ENCODE data around the gene ERC2.

The ERC2 gene

DNA sequence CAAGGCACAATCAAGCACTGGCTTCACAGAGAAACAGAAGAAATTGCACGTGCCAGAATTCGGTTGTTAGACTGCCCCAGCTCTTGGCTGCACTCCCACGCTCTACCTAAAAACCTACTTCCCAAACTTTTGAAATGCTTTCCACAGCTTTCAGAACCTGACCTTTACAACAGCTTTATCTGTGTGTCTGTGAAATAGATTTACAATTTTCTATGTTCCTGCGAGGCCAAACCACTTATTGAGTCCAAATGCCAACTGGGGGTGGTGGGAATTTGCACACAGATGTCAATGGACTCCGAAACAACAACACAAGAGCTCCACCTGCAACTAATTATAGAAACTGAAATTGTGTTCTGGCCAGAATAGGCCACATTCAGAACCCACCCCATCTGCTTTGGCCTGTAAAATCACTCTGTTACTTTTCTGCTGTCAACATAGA lies 44.6 kb downstream of the ERC2 start:
- no peak for ATAC-seq
- peak; percentile 16; the same call in 1 of the 2 replicates for TF ChIP-seq TSHZ2 (CRISPR knock-in tag; IDR thresholded peaks at IDR 0.05)
- no peak for TF ChIP-seq ZFP30 (CRISPR knock-in tag; IDR thresholded peaks at IDR 0.05)
- peak; percentile 52; the same call in 1 of the 2 replicates for TF ChIP-seq TCF4 (CRISPR knock-in tag; IDR thresholded peaks at IDR 0.05; ENCODE audit: borderline replicate concordance)

- no peak for ATAC-seq
- TF ChIP-seq GLIS3 (CRISPR knock-in tag; IDR thresholded peaks at IDR 0.05) (no peak), ARNTL (CRISPR knock-in tag; IDR thresholded peaks at IDR 0.05; ENCODE audit: borderline replicate concordance, low read depth) (no peak), BACH2 (CRISPR knock-in tag; IDR thresholded peaks at IDR 0.05; ENCODE audit: borderline replicate concordance) (no peak), CSDC2 (CRISPR knock-in tag; IDR thresholded peaks at IDR 0.05) (no peak), SNAI2 (CRISPR knock-in tag; IDR thresholded peaks at IDR 0.05) (no peak), TSHZ2 (CRISPR knock-in tag; IDR thresholded peaks at IDR 0.05) (no peak), POU6F1 (CRISPR knock-in tag; IDR thresholded peaks at IDR 0.05; ENCODE audit: borderline replicate concordance, low read depth) (no peak), ZNF8 (CRISPR knock-in tag; IDR thresholded peaks at IDR 0.05) (no peak)
- TF ChIP-seq, protein P1, sequence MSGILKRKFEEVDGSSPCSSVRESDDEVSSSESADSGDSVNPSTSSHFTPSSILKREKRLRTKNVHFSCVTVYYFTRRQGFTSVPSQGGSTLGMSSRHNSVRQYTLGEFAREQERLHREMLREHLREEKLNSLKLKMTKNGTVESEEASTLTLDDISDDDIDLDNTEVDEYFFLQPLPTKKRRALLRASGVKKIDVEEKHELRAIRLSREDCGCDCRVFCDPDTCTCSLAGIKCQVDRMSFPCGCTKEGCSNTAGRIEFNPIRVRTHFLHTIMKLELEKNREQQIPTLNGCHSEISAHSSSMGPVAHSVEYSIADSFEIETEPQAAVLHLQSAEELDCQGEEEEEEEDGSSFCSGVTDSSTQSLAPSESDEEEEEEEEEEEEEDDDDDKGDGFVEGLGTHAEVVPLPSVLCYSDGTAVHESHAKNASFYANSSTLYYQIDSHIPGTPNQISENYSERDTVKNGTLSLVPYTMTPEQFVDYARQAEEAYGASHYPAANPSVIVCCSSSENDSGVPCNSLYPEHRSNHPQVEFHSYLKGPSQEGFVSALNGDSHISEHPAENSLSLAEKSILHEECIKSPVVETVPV (CRISPR knock-in tag; IDR thresholded peaks at IDR 0.05): no peak
- TF ChIP-seq, protein P2, sequence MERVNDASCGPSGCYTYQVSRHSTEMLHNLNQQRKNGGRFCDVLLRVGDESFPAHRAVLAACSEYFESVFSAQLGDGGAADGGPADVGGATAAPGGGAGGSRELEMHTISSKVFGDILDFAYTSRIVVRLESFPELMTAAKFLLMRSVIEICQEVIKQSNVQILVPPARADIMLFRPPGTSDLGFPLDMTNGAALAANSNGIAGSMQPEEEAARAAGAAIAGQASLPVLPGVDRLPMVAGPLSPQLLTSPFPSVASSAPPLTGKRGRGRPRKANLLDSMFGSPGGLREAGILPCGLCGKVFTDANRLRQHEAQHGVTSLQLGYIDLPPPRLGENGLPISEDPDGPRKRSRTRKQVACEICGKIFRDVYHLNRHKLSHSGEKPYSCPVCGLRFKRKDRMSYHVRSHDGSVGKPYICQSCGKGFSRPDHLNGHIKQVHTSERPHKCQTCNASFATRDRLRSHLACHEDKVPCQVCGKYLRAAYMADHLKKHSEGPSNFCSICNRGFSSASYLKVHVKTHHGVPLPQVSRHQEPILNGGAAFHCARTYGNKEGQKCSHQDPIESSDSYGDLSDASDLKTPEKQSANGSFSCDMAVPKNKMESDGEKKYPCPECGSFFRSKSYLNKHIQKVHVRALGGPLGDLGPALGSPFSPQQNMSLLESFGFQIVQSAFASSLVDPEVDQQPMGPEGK (CRISPR knock-in tag; IDR thresholded peaks at IDR 0.05; ENCODE audit: borderline replicate concordance): no peak
Observed at GRCh38 chr3:56422316-56422715, 46.0 kb downstream of the ERC2 start.

DNA sequence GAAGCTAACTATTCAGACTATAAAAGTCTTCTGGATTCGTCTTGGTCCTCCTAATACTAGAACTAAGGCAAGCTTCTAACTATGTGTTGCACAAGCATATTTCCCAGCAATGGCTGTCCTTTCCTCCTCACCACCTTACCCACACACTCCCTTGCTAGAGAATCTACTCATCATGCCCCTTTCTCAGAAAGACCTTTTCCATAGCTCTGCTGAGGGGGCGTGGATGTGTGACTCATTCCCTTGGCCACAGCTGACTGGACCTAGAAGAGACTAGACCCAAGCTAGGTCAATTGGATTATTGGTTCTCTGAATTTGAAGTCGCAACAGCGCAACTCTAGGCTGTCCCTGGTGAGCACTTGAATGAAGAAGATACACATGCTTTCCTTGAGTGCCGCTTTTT lies 47.1 kb downstream of the ERC2 start:
- ATAC-seq: no peak
- TF ChIP-seq ZNF70 (CRISPR knock-in tag; IDR thresholded peaks at IDR 0.05): no peak
- TF ChIP-seq PPARA (CRISPR knock-in tag; IDR thresholded peaks at IDR 0.05; ENCODE audit: borderline replicate concordance): no peak
- no peak for TF ChIP-seq GLIS3 (CRISPR knock-in tag; IDR thresholded peaks at IDR 0.05)
- no peak for TF ChIP-seq SNAI2 (CRISPR knock-in tag; IDR thresholded peaks at IDR 0.05)
- TF ChIP-seq RARB (CRISPR knock-in tag; IDR thresholded peaks at IDR 0.05): no peak
- no peak for TF ChIP-seq OSR1 (CRISPR knock-in tag; IDR thresholded peaks at IDR 0.05)
- TF ChIP-seq ZFP30 (CRISPR knock-in tag; IDR thresholded peaks at IDR 0.05): no peak
- no peak for TF ChIP-seq TCF4 (CRISPR knock-in tag; IDR thresholded peaks at IDR 0.05; ENCODE audit: borderline replicate concordance)
- no peak for TF ChIP-seq ZC3H10 (CRISPR knock-in tag; IDR thresholded peaks at IDR 0.05)
- TF ChIP-seq, protein P1 (CRISPR knock-in tag; IDR thresholded peaks at IDR 0.05): no peak
- no peak for TF ChIP-seq CREB5 (CRISPR knock-in tag; IDR thresholded peaks at IDR 0.05; ENCODE audit: low read depth)
- no peak for TF ChIP-seq ZNF8 (CRISPR knock-in tag; IDR thresholded peaks at IDR 0.05)

Measured in SK-N-SH treated with all-trans-retinoic acid at 6 μM for 48 hours (cell line).